ENCODE measurements around the gene COL8A2.

Gene COL8A2

GRCh38 chr1:36136535-36136934 is 11.5 kb upstream of the COL8A2 start:
- H3K79me2 ChIP-seq (ENCODE audit: insufficient read depth, low read depth), result peaks cover 5% of the 10 kb centered on the region; the same call in 1 of the 2 replicates
- no peaks in the 10 kb centered on the region for H3K27me3 ChIP-seq (ENCODE audit: insufficient read depth, low read depth)
- H3K4me2 ChIP-seq, result no peak overlapping the region
- H2AFZ ChIP-seq (ENCODE audit: low read depth), result no peak overlapping the region
- H3K36me3 ChIP-seq (ENCODE audit: insufficient read depth), result 0 out of 2 replicates have a peak, but pooled peaks cover 4% of the 10 kb centered on the region
- no peak overlapping the region for H3K4me3 ChIP-seq (IDR thresholded peaks at IDR 0.05; ENCODE audit: insufficient read depth, low read depth, low read length)
- no peak for TF ChIP-seq CTCF (conservative IDR thresholded peaks at IDR 0.05; ENCODE audit: low read depth, low read length)
- no peaks in the 10 kb centered on the region for H3K4me1 ChIP-seq (ENCODE audit: low read depth, poor library complexity, severe bottlenecking)
- no peaks in the 10 kb centered on the region for H4K20me1 ChIP-seq (ENCODE audit: insufficient read depth)
- no peak overlapping the region for H3K27ac ChIP-seq
- H3K9ac ChIP-seq, result no peak overlapping the region

GRCh38 chr1:36135796-36136195 is 10.8 kb upstream of the COL8A2 start:
- H3K36me3 ChIP-seq (ENCODE audit: insufficient read depth), result 0 out of 2 replicates have a peak, but pooled peaks cover 4% of the 10 kb centered on the region
- 0 out of 2 replicates have a peak, but pooled peaks cover 5% of the 10 kb centered on the region for H3K79me2 ChIP-seq (ENCODE audit: insufficient read depth, low read depth)
- no peak overlapping the region for H3K27ac ChIP-seq
- no peaks in the 10 kb centered on the region for H4K20me1 ChIP-seq (ENCODE audit: insufficient read depth)
- H3K27me3 ChIP-seq (ENCODE audit: insufficient read depth, low read depth), result no peaks in the 10 kb centered on the region
- no peak overlapping the region for H3K9ac ChIP-seq
- H3K4me3 ChIP-seq (IDR thresholded peaks at IDR 0.05; ENCODE audit: insufficient read depth, low read depth, low read length), result no peak overlapping the region
- H3K4me2 ChIP-seq, result no peak overlapping the region
- H2AFZ ChIP-seq (ENCODE audit: low read depth), result no peak overlapping the region
- TF ChIP-seq CTCF (conservative IDR thresholded peaks at IDR 0.05; ENCODE audit: low read depth, low read length), result no peak
- H3K4me1 ChIP-seq (ENCODE audit: low read depth, poor library complexity, severe bottlenecking), result no peaks in the 10 kb centered on the region

- H3K27ac ChIP-seq, result no peak overlapping the region
- H3K79me2 ChIP-seq (ENCODE audit: insufficient read depth, low read depth), result 0 out of 2 replicates have a peak, but pooled peaks cover under 1% of the 10 kb centered on the region
- no peak overlapping the region for H3K4me2 ChIP-seq
- TF ChIP-seq CTCF (conservative IDR thresholded peaks at IDR 0.05; ENCODE audit: low read depth, low read length), result no peak
- no peaks in the 10 kb centered on the region for H4K20me1 ChIP-seq (ENCODE audit: insufficient read depth)
- no peaks in the 10 kb centered on the region for H3K4me1 ChIP-seq (ENCODE audit: low read depth, poor library complexity, severe bottlenecking)
- H3K27me3 ChIP-seq (ENCODE audit: insufficient read depth, low read depth), result no peaks in the 10 kb centered on the region
- no peak overlapping the region for H3K9ac ChIP-seq
- H2AFZ ChIP-seq (ENCODE audit: low read depth), result no peak overlapping the region
- no peak overlapping the region for H3K4me3 ChIP-seq (IDR thresholded peaks at IDR 0.05; ENCODE audit: insufficient read depth, low read depth, low read length)
- 0 out of 2 replicates have a peak, but pooled peaks cover 4% of the 10 kb centered on the region for H3K36me3 ChIP-seq (ENCODE audit: insufficient read depth)
These were observed 10.3 kb upstream of the COL8A2 start for GRCh38 chr1:36135330-36135667.

- H3K27ac ChIP-seq, result no peak overlapping the region
- TF ChIP-seq CTCF (conservative IDR thresholded peaks at IDR 0.05; ENCODE audit: low read depth, low read length), result peak; percentile 78
- H3K27me3 ChIP-seq (ENCODE audit: insufficient read depth, low read depth), result no peaks in the 10 kb centered on the region
These were observed 9.7 kb upstream of the COL8A2 start for GRCh38 chr1:36134505-36135329.

More at GRCh38 chr1:36134505-36135329, 9.7 kb upstream of the COL8A2 start:
- Histone ChIP-seq H3K36me3 (ENCODE audit: insufficient read depth) (0 out of 2 replicates have a peak, but pooled peaks cover 4% of the 10 kb centered on the region), H3K4me3 (IDR thresholded peaks at IDR 0.05; ENCODE audit: insufficient read depth, low read depth, low read length) (no peak overlapping the region), H3K9ac (no peak overlapping the region), H3K4me2 (no peak overlapping the region), H3K4me1 (ENCODE audit: low read depth, poor library complexity, severe bottlenecking) (no peaks in the 10 kb centered on the region), H2AFZ (ENCODE audit: low read depth) (no peak overlapping the region), H4K20me1 (ENCODE audit: insufficient read depth) (no peaks in the 10 kb centered on the region), H3K79me2 (ENCODE audit: insufficient read depth, low read depth) (no peaks in the 10 kb centered on the region)
